ENCODE results near the gene TTN.
"Not testable (repeated sequence)": the region's sequence is repeated elsewhere in the genome, so short reads cannot be mapped to it uniquely, and the experiment has no call there.

Gene TTN

GRCh38 chr2:178731300-178731699 lies 75.9 kb downstream of the TTN start:
- DNase-seq = no peak

- no peak for DNase-seq
Measured at GRCh38 chr2:178730049-178730448, 77.2 kb downstream of the TTN start.

GRCh38 chr2:178723786-178724346 lies 83.4 kb downstream of the TTN start:
- DNase-seq = no peak

- no peak for DNase-seq
Measured at GRCh38 chr2:178722296-178722695, 84.9 kb downstream of the TTN start.

- DNase-seq = no peak
Measured at GRCh38 chr2:178718988-178719387, 88.2 kb downstream of the TTN start.

- no peak for DNase-seq
Measured at GRCh38 chr2:178718283-178718682, 88.9 kb downstream of the TTN start.

- DNase-seq = no peak
Measured at GRCh38 chr2:178716394-178716793, 90.8 kb downstream of the TTN start.

- DNase-seq = no peak
Measured at GRCh38 chr2:178715366-178715765, 91.9 kb downstream of the TTN start.

- no peak for DNase-seq
Measured at GRCh38 chr2:178707476-178707875, 99.7 kb downstream of the TTN start.

GRCh38 chr2:178704876-178705275 lies 102.3 kb downstream of the TTN start:
- no peak for DNase-seq

- no peak for DNase-seq
Measured at GRCh38 chr2:178702361-178702760, 104.9 kb downstream of the TTN start.

- no peak for DNase-seq
Measured at GRCh38 chr2:178700922-178701342, 106.3 kb downstream of the TTN start.

- DNase-seq = no peak
Measured at GRCh38 chr2:178700136-178700535, 107.1 kb downstream of the TTN start.

- DNase-seq = no peak
Measured at GRCh38 chr2:178692845-178693244, 114.4 kb downstream of the TTN start.

GRCh38 chr2:178689808-178690207 lies 117.4 kb downstream of the TTN start:
- DNase-seq = no peak

GRCh38 chr2:178683877-178684276 lies 123.3 kb downstream of the TTN start:
- no peak for DNase-seq

GRCh38 chr2:178681081-178681480 lies 126.1 kb downstream of the TTN start:
- DNase-seq = no peak

- no peak for DNase-seq
Measured at GRCh38 chr2:178679891-178680290, 127.3 kb downstream of the TTN start.

- no peak for DNase-seq
Measured at GRCh38 chr2:178677599-178677998, 129.6 kb downstream of the TTN start.

- no peak for DNase-seq
Measured at GRCh38 chr2:178676046-178676445, 131.2 kb downstream of the TTN start.

- DNase-seq = no peak
Measured at GRCh38 chr2:178674122-178674521, 133.1 kb downstream of the TTN start.

- DNase-seq = no peak
Measured at GRCh38 chr2:178666458-178666857, 140.8 kb downstream of the TTN start.

- DNase-seq = not testable (repeated sequence)
Measured at GRCh38 chr2:178658480-178658879, 148.7 kb downstream of the TTN start.

GRCh38 chr2:178650554-178650953 lies 156.7 kb downstream of the TTN start:
- no peak for DNase-seq

GRCh38 chr2:178644919-178645318 lies 162.3 kb downstream of the TTN start:
- DNase-seq = no peak

- DNase-seq = no peak
Measured at GRCh38 chr2:178641498-178641897, 165.7 kb downstream of the TTN start.
